HCT116 (cell line): ENCODE data around the gene CCDC160. TPM values are rescaled to one million over a fixed set of nuclear protein-coding genes. Genes with fewer than 3 reads are reported as not detected.
A peak's percentile ranks its signal among the peaks of the same experiment; 100 is the strongest.

Experiments used
- ATAC-seq: fragments of 200-7000 bp; cut with Tn5 transposase; 2 replicates; pipeline ENCODE4 v1.9.1; 2020; ENCODE audit warnings: mild to moderate bottlenecking, moderate library complexity
- BruUV-seq: library from RNA; stranded (reverse); fragments of 400-500 nt; replicated peaks from 2 replicates; lab custom pipeline; 2021; lab: Mats Ljungman, UMichigan
- CTCF ChIA-PET: fragments of 300-600 bp; sonication (Branson Sonifier 250); formaldehyde crosslinking; loops from one replicate; lab custom pipeline; 2021; ENCODE audit warnings: antibody characterized with exemption; lab: Charles Lee
- POLR2A ChIA-PET: fragments of 300-600, 350-600 bp; sonication (Branson Sonifier 250); formaldehyde crosslinking; loops from one replicate; lab custom pipeline; 2021; ENCODE audit warnings: antibody characterized with exemption; lab: Charles Lee
- RAD21 ChIA-PET, 2 experiments: fragments of 300-600 bp; sonication (Branson Sonifier 250); formaldehyde crosslinking; loops; one replicate each; lab custom pipeline; 2023; ENCODE audit warnings: low total read pairs in 2 of 2; ENCODE audit not compliant: uncharacterized antibody in 2 of 2, unreplicated experiment in 2 of 2, low non-redundant PET in 1 of 2; lab: Charles Lee
- DNase-seq: peaks from one replicate; pipeline ENCODE4 v3.0.0-alpha.2; 2010; ENCODE audit warnings: low read depth, low spot score
- H2AFZ ChIP-seq: fragments of 200-600 bp; shearing (Covaris generic), sonication (generic); 2 replicates; pipeline ENCODE4 v1.6.1; 2017; ENCODE audit warnings: low read depth, mixed run types, mixed read lengths, antibody characterized with exemption, low read length; ENCODE audit not compliant: poor library complexity, severe bottlenecking
- H3K27ac ChIP-seq: 2 replicates; pipeline ENCODE4 v1.5.1; 2012; ENCODE audit warnings: low read depth, low read length
- H3K27me3 ChIP-seq: fragments of 200-600 bp; sonication (generic); 2 replicates; pipeline ENCODE4 v1.6.1; 2016; ENCODE audit warnings: mixed run types, low read length, mixed read lengths; ENCODE audit not compliant: insufficient read depth
- H3K36me3 ChIP-seq, 2 experiments: fragments of 200-500 bp in 1 of 2; fragments of 200-600 bp in 1 of 2; sonication (Bioruptor generic) in 1 of 2; sonication (generic) in 1 of 2; 2 replicates each; pipeline versions ENCODE4 v1.5.1 to v1.6.1; 2014 to 2016; ENCODE audit warnings: low read length in 2 of 2, inconsistent platforms in 1 of 2, mixed read lengths in 1 of 2, mixed run types in 1 of 2; ENCODE audit not compliant: insufficient read depth in 2 of 2, control insufficient read depth in 1 of 2
- H3K4me1 ChIP-seq, 2 experiments: fragments of 200-600 bp in 1 of 2; sonication (generic) in 1 of 2; 2 replicates each; pipeline versions ENCODE4 v1.5.1 to v1.6.1; 2012 to 2017; ENCODE audit warnings: low read length in 2 of 2, inconsistent platforms in 1 of 2, mild to moderate bottlenecking in 1 of 2, mixed read lengths in 1 of 2, mixed run types in 1 of 2, moderate library complexity in 1 of 2; ENCODE audit not compliant: insufficient read depth in 2 of 2, control insufficient read depth in 1 of 2
- H3K4me2 ChIP-seq: fragments of 200-600 bp; sonication (generic); 2 replicates; pipeline ENCODE4 v1.6.1; 2017; ENCODE audit warnings: mixed run types, low read length, mixed read lengths
- H3K4me3 ChIP-seq, 2 experiments: fragments of 200-600 bp in 1 of 2; sonication (generic) in 1 of 2; replicated peaks in 1 of 2; 2 replicates each; pipeline ENCODE4 v1.5.1; 2011 to 2016; ENCODE audit warnings: low read length in 2 of 2, control low read depth in 1 of 2, low read depth in 1 of 2, mild to moderate bottlenecking in 1 of 2, mixed read lengths in 1 of 2, mixed run types in 1 of 2
- H3K79me2 ChIP-seq: fragments of 200-600 bp; sonication (generic); 2 replicates; pipeline ENCODE4 v1.6.1; 2017; ENCODE audit warnings: mild to moderate bottlenecking, mixed run types, low read length, moderate library complexity, mixed read lengths; ENCODE audit not compliant: insufficient read depth
- H3K9ac ChIP-seq: fragments of 200-600 bp; sonication (generic); 2 replicates; pipeline ENCODE4 v1.6.1; 2016; ENCODE audit warnings: low read length, mixed read lengths
- H3K9me2 ChIP-seq: fragments of 200-600 bp; sonication (generic), shearing (Covaris generic); 2 replicates; pipeline ENCODE4 v1.6.1; 2017; ENCODE audit warnings: mixed run types, mild to moderate bottlenecking, moderate library complexity; ENCODE audit not compliant: insufficient read depth
- H3K9me3 ChIP-seq, 2 experiments: fragments of 200-500 bp in 1 of 2; fragments of 200-600 bp in 1 of 2; sonication (Bioruptor generic) in 1 of 2; sonication (generic) in 1 of 2; 2 replicates each; pipeline ENCODE4 v1.6.1; 2014 to 2017; ENCODE audit warnings: low read length in 2 of 2, mixed read lengths in 2 of 2, inconsistent platforms in 1 of 2, low read depth in 1 of 2, mild to moderate bottlenecking in 1 of 2, mixed run types in 1 of 2, moderate library complexity in 1 of 2; ENCODE audit not compliant: control insufficient read depth in 1 of 2, insufficient read depth in 1 of 2
- H4K20me1 ChIP-seq: fragments of 200-600 bp; sonication (generic), shearing (Covaris generic); 2 replicates; pipeline ENCODE4 v1.6.1; 2017; ENCODE audit warnings: mixed run types, mild to moderate bottlenecking, moderate library complexity; ENCODE audit not compliant: insufficient read depth
- CEBPB ChIP-seq: IDR thresholded peaks from 2 replicates; pipeline ENCODE4 v1.6.1; 2012; ENCODE audit warnings: low read depth
- SP1 ChIP-seq: IDR thresholded peaks from 2 replicates; pipeline ENCODE4 v1.6.1; 2012; ENCODE audit warnings: low read depth
- YY1 ChIP-seq: IDR thresholded peaks from 2 replicates; pipeline ENCODE4 v1.6.1; 2011; ENCODE audit warnings: low read length, low read depth, moderate library complexity, mild to moderate bottlenecking; ENCODE audit not compliant: insufficient replicate concordance; ENCODE audit errors: extremely low read depth
- intact Hi-C: fragments of 100-400 bp; cut with micrococcal nuclease; formaldehyde crosslinking; loops from 2 replicates; pipeline ENCODE4 v1.10.0; 2022
- total RNA-seq: library from RNA; stranded (reverse); gene quantifications from one replicate; pipeline ENCODE4 v1.2.1, GENCODE V29; 2021; ENCODE audit not compliant: unreplicated experiment
- TF ChIP-seq, protein P1 (sequence below), 3 experiments: fragments of 200-600 bp in 1 of 3; sonication (generic) in 1 of 3; IDR thresholded peaks in 2 of 3; conservative IDR thresholded peaks in 1 of 3; 2 replicates each; pipeline ENCODE4 v1.5.1; 2012 to 2017; ENCODE audit warnings: low read depth in 2 of 3, low read length in 2 of 3, antibody characterized with exemption in 1 of 3, borderline replicate concordance in 1 of 3, control low read depth in 1 of 3, mild to moderate bottlenecking in 1 of 3, mixed read lengths in 1 of 3, mixed run types in 1 of 3, moderate library complexity in 1 of 3; ENCODE audit not compliant: insufficient read depth in 1 of 3

CCDC160 gene
- total RNA-seq, 1 experiment from 2014 or later = not detected

DNA sequence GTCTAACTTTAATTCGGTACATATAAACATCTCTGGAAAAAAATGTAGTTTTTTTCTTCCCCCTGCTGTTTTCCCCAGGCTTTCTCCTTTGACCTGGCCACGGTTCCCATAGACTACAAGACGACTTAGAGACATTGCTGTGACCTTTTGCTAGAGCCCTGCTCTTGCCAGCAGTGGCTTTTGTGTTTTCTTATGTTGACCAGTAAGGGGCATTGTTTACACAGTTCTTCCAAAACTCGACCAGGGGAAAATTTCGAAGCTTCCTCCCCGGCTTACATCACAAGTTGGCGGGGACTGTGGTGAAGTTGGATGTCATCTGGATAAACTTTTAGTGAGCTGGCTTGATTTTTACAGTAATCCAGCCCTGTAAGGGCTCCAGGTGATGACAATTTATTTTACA is 9.3 kb downstream of the CCDC160 start:
- Histone ChIP-seq H3K9ac (no peak overlapping the region), H3K27me3 (no peaks in the 10 kb centered on the region), H3K4me3 (no peak overlapping the region), H3K4me2 (no peak overlapping the region), H3K4me1 (peaks cover 0 to 7% of the 10 kb centered on the region in 2 experiments; a peak in 2 of 4 replicates), H3K9me3 (no peaks in the 10 kb centered on the region), H3K36me3 (no peaks in the 10 kb centered on the region), H4K20me1 (no peaks in the 10 kb centered on the region), H3K79me2 (no peaks in the 10 kb centered on the region)
- no TSS peak for BruUV-seq
- POLR2A ChIA-PET = no interaction called here
- CTCF ChIA-PET = interaction anchor here (1.4 kb wide), 1 partner anchor 8 kb away, joined by 3 read pairs; no protein-coding TSS in a partner anchor
- intact Hi-C loops = no loop called here
- ATAC-seq = 0 out of 2 replicates have a peak, but pooled peaks have one; percentile 27
- TF ChIP-seq, protein P1, sequence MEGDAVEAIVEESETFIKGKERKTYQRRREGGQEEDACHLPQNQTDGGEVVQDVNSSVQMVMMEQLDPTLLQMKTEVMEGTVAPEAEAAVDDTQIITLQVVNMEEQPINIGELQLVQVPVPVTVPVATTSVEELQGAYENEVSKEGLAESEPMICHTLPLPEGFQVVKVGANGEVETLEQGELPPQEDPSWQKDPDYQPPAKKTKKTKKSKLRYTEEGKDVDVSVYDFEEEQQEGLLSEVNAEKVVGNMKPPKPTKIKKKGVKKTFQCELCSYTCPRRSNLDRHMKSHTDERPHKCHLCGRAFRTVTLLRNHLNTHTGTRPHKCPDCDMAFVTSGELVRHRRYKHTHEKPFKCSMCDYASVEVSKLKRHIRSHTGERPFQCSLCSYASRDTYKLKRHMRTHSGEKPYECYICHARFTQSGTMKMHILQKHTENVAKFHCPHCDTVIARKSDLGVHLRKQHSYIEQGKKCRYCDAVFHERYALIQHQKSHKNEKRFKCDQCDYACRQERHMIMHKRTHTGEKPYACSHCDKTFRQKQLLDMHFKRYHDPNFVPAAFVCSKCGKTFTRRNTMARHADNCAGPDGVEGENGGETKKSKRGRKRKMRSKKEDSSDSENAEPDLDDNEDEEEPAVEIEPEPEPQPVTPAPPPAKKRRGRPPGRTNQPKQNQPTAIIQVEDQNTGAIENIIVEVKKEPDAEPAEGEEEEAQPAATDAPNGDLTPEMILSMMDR (IDR thresholded peaks at IDR 0.05 in 2 of 3, conservative IDR thresholded peaks at IDR 0.05 in 1 of 3; ENCODE audit: borderline replicate concordance in 1 of 3, insufficient read depth in 1 of 3, low read depth in 2 of 3, low read length in 2 of 3) = 0 out of 6 replicates have a peak, but pooled peaks of 1 of the 3 experiments have one; percentile 2
- TF ChIP-seq CEBPB = no peak
- TF ChIP-seq, all 23 proteins: peak for 1
- RAD21 ChIA-PET = no interaction called here
- no peak overlapping the region for H2AFZ ChIP-seq
- no peak overlapping the region for H3K27ac ChIP-seq
- no peak for DNase-seq
- H3K9me2 ChIP-seq = no peaks in the 10 kb centered on the region

DNA sequence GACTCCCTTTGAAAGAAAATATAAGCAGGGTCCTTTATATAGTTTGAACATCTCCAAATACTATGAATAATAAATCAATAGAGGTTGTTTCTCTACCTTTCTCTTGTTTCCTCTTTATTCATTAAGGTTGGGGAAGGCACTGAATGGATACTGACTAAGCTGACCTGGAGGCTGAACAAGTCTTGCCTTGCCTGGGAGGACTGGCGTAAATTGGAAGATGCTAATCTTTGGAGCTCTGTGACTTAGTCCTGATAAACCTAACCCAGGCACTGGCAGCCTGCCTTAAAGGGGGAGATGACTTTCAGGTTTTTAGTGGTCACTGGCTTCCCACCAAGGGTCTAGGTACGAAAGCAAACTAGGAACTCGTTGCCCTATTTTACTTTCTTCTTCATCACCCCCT is 10.5 kb downstream of the CCDC160 start:
- intact Hi-C loops = no loop called here
- H3K9me2 ChIP-seq = no peaks in the 10 kb centered on the region
- H3K27ac ChIP-seq = no peak overlapping the region
- H2AFZ ChIP-seq = no peak overlapping the region
- H4K20me1 ChIP-seq = no peaks in the 10 kb centered on the region
- no TSS peak for BruUV-seq
- H3K79me2 ChIP-seq = no peaks in the 10 kb centered on the region
- POLR2A ChIA-PET = no interaction called here
- no peak overlapping the region for H3K9ac ChIP-seq
- H3K9me3 ChIP-seq = no peaks in the 10 kb centered on the region
- peaks cover 0 to 7% of the 10 kb centered on the region in 2 experiments; a peak in 2 of 4 replicates for H3K4me1 ChIP-seq
- H3K4me3 ChIP-seq = no peak overlapping the region
- TF ChIP-seq SP1 (no peak), YY1 (no peak), CEBPB (no peak)
- no peak for ATAC-seq
- RAD21 ChIA-PET = no interaction called here
- CTCF ChIA-PET = no interaction called here
- H3K27me3 ChIP-seq = no peaks in the 10 kb centered on the region
- no peak overlapping the region for H3K4me2 ChIP-seq
- no peak for DNase-seq
- no peaks in the 10 kb centered on the region for H3K36me3 ChIP-seq
